A549 (cell line): ENCODE data around the gene EIF3B.

Source experiments
- BCL3 ChIP-seq: fragments of >200 bp; sonication (Bioruptor Twin); formaldehyde crosslinking; IDR thresholded peaks from 3 replicates; pipeline ENCODE4 v1.6.1; 2016
- CTCF ChIP-seq: fragments of >200 bp; sonication (Bioruptor Twin); formaldehyde crosslinking; IDR thresholded peaks from 3 replicates; pipeline ENCODE4 v1.5.1; 2016
- ELK1 ChIP-seq: fragments of 150-350 bp; IDR thresholded peaks from 2 replicates; pipeline ENCODE4 v1.6.1; 2014; ENCODE audit warnings: low read depth, mild to moderate bottlenecking, low read length
- EP300 ChIP-seq, 2 experiments: fragments of >200 bp; sonication (Bioruptor Twin); formaldehyde crosslinking; IDR thresholded peaks; 2 replicates in 1 of 2; 3 replicates in 1 of 2; pipeline ENCODE4 v1.6.1; 2016 to 2017
- FOSL2 ChIP-seq, 2 experiments: fragments of 450-650 bp in 1 of 2; fragments of >200 bp in 1 of 2; sonication (Bioruptor Twin) in 1 of 2; formaldehyde crosslinking; IDR thresholded peaks; 2 replicates each; pipeline versions ENCODE4 v1.5.0 to v1.6.1; 2016 to 2020; ENCODE audit warnings: mild to moderate bottlenecking in 1 of 2, moderate library complexity in 1 of 2
- HDAC2 ChIP-seq: fragments of 200-600 bp; sonication (generic); IDR thresholded peaks from 2 replicates; pipeline ENCODE4 v1.6.1; 2016
- HMGXB4 ChIP-seq: fragments of 250-450 bp; sonication (Bioruptor Pico); IDR thresholded peaks from 2 replicates; pipeline ENCODE4 v1.5.0; 2021; ENCODE audit warnings: mild to moderate bottlenecking, moderate library complexity, borderline replicate concordance
- KDM5A ChIP-seq: fragments of 200-600 bp; sonication (generic); IDR thresholded peaks from 2 replicates; pipeline ENCODE4 v1.6.1; 2016; ENCODE audit warnings: antibody characterized with exemption, mild to moderate bottlenecking
- MYC ChIP-seq: IDR thresholded peaks from 2 replicates; pipeline ENCODE4 v1.6.1; 2012; ENCODE audit warnings: mild to moderate bottlenecking, inconsistent platforms, low read length, improper control_type of control experiment, borderline replicate concordance
- POLR2A ChIP-seq: IDR thresholded peaks from 2 replicates; pipeline ENCODE4 v1.6.1; 2012; ENCODE audit warnings: mild to moderate bottlenecking, low read length
- ZFP36 ChIP-seq: fragments of 450-650 bp; IDR thresholded peaks from 2 replicates; pipeline ENCODE4 v1.6.1; 2014; ENCODE audit warnings: borderline replicate concordance; ENCODE audit not compliant: partially characterized antibody

GRCh38 chr7:2321020-2321419 is 33.6 kb upstream of the EIF3B start:
- no peak for TF ChIP-seq CTCF
- TF ChIP-seq KDM5A: no peak
- no peak for TF ChIP-seq FOSL2 (IDR thresholded peaks at IDR 0.05)
- no peak for TF ChIP-seq FOSL2 (CRISPR knock-in tag; IDR thresholded peaks at IDR 0.05)
- TF ChIP-seq BCL3: no peak
- no peak for TF ChIP-seq ZFP36
- no peak for TF ChIP-seq ELK1
- TF ChIP-seq HDAC2: no peak
- TF ChIP-seq EP300 (IDR thresholded peaks at IDR 0.05): no peak
- no peak for TF ChIP-seq HMGXB4 (CRISPR knock-in tag)
- no peak for TF ChIP-seq MYC
- TF ChIP-seq POLR2A: no peak
